ENCODE measurements around the gene PALLD.
"Not testable (repeated sequence)": the region's sequence is repeated elsewhere in the genome, so short reads cannot be mapped to it uniquely, and the experiment has no call there.

The PALLD gene

GRCh38 chr4:168804146-168804545 is 307.3 kb downstream of the PALLD start:
- no peak overlapping the region for H3K27ac ChIP-seq
- no peak for TF ChIP-seq CTCF (conservative IDR thresholded peaks at IDR 0.05)

- TF ChIP-seq CTCF (conservative IDR thresholded peaks at IDR 0.05): no peak
- H3K27ac ChIP-seq: no peak overlapping the region
These were observed 308.5 kb downstream of the PALLD start for GRCh38 chr4:168805341-168805740.

GRCh38 chr4:168806247-168806646 is 309.4 kb downstream of the PALLD start:
- not testable (repeated sequence) for H3K27ac ChIP-seq

- no peak for TF ChIP-seq CTCF (conservative IDR thresholded peaks at IDR 0.05)
- peak overlapping the region; percentile 36; the same call in 1 of the 2 replicates for H3K27ac ChIP-seq
These were observed 314.4 kb downstream of the PALLD start for GRCh38 chr4:168811207-168811606.

GRCh38 chr4:168811786-168812651 is 315.2 kb downstream of the PALLD start:
- TF ChIP-seq CTCF (conservative IDR thresholded peaks at IDR 0.05): no peak
- H3K27ac ChIP-seq: peak overlapping the region; percentile 36; the same call in 1 of the 2 replicates

- no peak for TF ChIP-seq CTCF (conservative IDR thresholded peaks at IDR 0.05)
- no peak overlapping the region for H3K27ac ChIP-seq
These were observed 316.0 kb downstream of the PALLD start for GRCh38 chr4:168812806-168813205.

- TF ChIP-seq CTCF (conservative IDR thresholded peaks at IDR 0.05): no peak
- H3K27ac ChIP-seq: no peak overlapping the region
These were observed 317.0 kb downstream of the PALLD start for GRCh38 chr4:168813890-168814289.
